ENCODE data around the gene MYLK. TPM values are rescaled to one million over a fixed set of nuclear protein-coding genes. Genes with fewer than 3 reads are reported as not detected.

The MYLK gene
- total and polyA plus RNA-seq, 10 of the 15 experiments (the other 5 are each of a cell fraction or from before 2014, with no cell fraction given) = 0.04 to 1.6 (median 0.42) TPM; not detected in 1

- no peak for TF ChIP-seq SRF (IDR thresholded peaks at IDR 0.05; ENCODE audit: low read depth in 2 of 2, low read length in 2 of 2)
- no peak for TF ChIP-seq TCF12 (IDR thresholded peaks at IDR 0.05; ENCODE audit: low read depth, low read length)
Measured at GRCh38 chr3:123755085-123755484, 129.0 kb downstream of the MYLK start (continued).

- H3K9me3 ChIP-seq (replicated peaks; ENCODE audit: control insufficient read depth, insufficient read depth, low read length) = no peaks in the 10 kb centered on the region
- H3K9ac ChIP-seq (ENCODE audit: control insufficient read depth, insufficient read depth, low read length) = no peak overlapping the region
- no peaks in the 10 kb centered on the region for H3K36me3 ChIP-seq (ENCODE audit: control insufficient read depth in 2 of 2, insufficient read depth in 2 of 2, low read length in 1 of 2)
- H3K27ac ChIP-seq (ENCODE audit: control insufficient read depth, insufficient read depth) = no peak overlapping the region
- H2AFZ ChIP-seq (ENCODE audit: control insufficient read depth, low read depth, low read length) = no peak overlapping the region
- BruUV-seq (replicated peaks) = no TSS peak
- no peaks in the 10 kb centered on the region for H4K20me1 ChIP-seq (ENCODE audit: control insufficient read depth, insufficient read depth)
- intact Hi-C loops (cut with micrococcal nuclease; ENCODE audit: unreplicated experiment) (no loop called here), in situ Hi-C loops (cut with MboI) (no loop called here)
- ChIA-PET SMC1A (ENCODE audit: uncharacterized antibody, unreplicated experiment) (no interaction called here), CTCF (interaction anchor here (0.9 kb wide), 1 partner anchor 276 kb away, joined by 3 read pairs; no protein-coding TSS in a partner anchor), POLR2A (no interaction called here), RAD21 (ENCODE audit: unreplicated experiment) (no interaction called here)
- no peak overlapping the region for H3K4me3 ChIP-seq
- H3K79me2 ChIP-seq (ENCODE audit: control insufficient read depth, insufficient read depth, low read length) = no peaks in the 10 kb centered on the region
- FAIRE-seq (no peak), ATAC-seq (no peak), DNase-seq (ENCODE audit: low read depth, low spot score) (no peak)
- no peaks in the 10 kb centered on the region; a peak in 1 of 4 replicates for H3K27me3 ChIP-seq (replicated peaks in 1 of 2; ENCODE audit: control insufficient read depth in 2 of 2, insufficient read depth in 2 of 2, low read length in 1 of 2)
- H3K4me1 ChIP-seq (ENCODE audit: control insufficient read depth, insufficient read depth, low read length) = no peaks in the 10 kb centered on the region; the same call in 1 of the 2 replicates
- no peak for TF ChIP-seq ATF7 (IDR thresholded peaks at IDR 0.05; ENCODE audit: low read depth)
- no peak for TF ChIP-seq CBFB (IDR thresholded peaks at IDR 0.05; ENCODE audit: low read depth)
- TF ChIP-seq CREM (IDR thresholded peaks at IDR 0.05; ENCODE audit: low read depth) = no peak
- TF ChIP-seq ZNF274 (IDR thresholded peaks at IDR 0.05; ENCODE audit: insufficient read depth, insufficient read length) = no peak
- TF ChIP-seq CHD4 (IDR thresholded peaks at IDR 0.05) = no peak
- no peak for TF ChIP-seq NR2C1 (IDR thresholded peaks at IDR 0.05)
- TF ChIP-seq JUND (IDR thresholded peaks at IDR 0.05; ENCODE audit: low read depth, low read length) = no peak
- TF ChIP-seq NFYA (IDR thresholded peaks at IDR 0.05; ENCODE audit: borderline replicate concordance, low read depth, low read length) = no peak
- TF ChIP-seq ZNF217 (IDR thresholded peaks at IDR 0.05) = no peak
- TF ChIP-seq USF1 (IDR thresholded peaks at IDR 0.05; ENCODE audit: borderline replicate concordance, extremely low read length, insufficient read depth, low read depth, low read length) = no peak
- no peak for TF ChIP-seq ELK1 (IDR thresholded peaks at IDR 0.05; ENCODE audit: low read depth, low read length)
- TF ChIP-seq CEBPZ (IDR thresholded peaks at IDR 0.05; ENCODE audit: low read depth, low read length) = no peak
- TF ChIP-seq PAX8 (IDR thresholded peaks at IDR 0.05) = no peak
- TF ChIP-seq NBN (IDR thresholded peaks at IDR 0.05) = no peak
- no peak for TF ChIP-seq RAD51 (IDR thresholded peaks at IDR 0.05)
- TF ChIP-seq TARDBP (IDR thresholded peaks at IDR 0.05; ENCODE audit: borderline replicate concordance) = no peak
- TF ChIP-seq MXI1 (IDR thresholded peaks at IDR 0.05; ENCODE audit: low read depth, low read length) = no peak
- no peak for TF ChIP-seq CBX5 (IDR thresholded peaks at IDR 0.05; ENCODE audit: low read depth)
- no peak for TF ChIP-seq NFIC (IDR thresholded peaks at IDR 0.05; ENCODE audit: low read depth, low read length)
- no peak for TF ChIP-seq PML (IDR thresholded peaks at IDR 0.05; ENCODE audit: low read length)
- H3K4me2 ChIP-seq (ENCODE audit: control insufficient read depth, insufficient read depth) = no peak overlapping the region
Measured at GRCh38 chr3:123753286-123753685, 130.8 kb downstream of the MYLK start.
